H9 (cell line): ENCODE measurements around the gene OTUD3. TPM values are rescaled to one million over a fixed set of nuclear protein-coding genes. Genes with fewer than 3 reads are reported as not detected.

ENCODE experiments used
- DNase-seq: peaks from one replicate; pipeline ENCODE4 v3.0.0-alpha.2; 2017
- H2AFZ ChIP-seq: one replicate; pipeline ENCODE4 v1.6.1; 2013; ENCODE audit warnings: mild to moderate bottlenecking, low read length, control low read depth, moderate library complexity
- H2AK5ac ChIP-seq: 2 replicates; pipeline ENCODE4 v1.6.1; 2013; ENCODE audit warnings: low read length, control low read depth, mixed read lengths; ENCODE audit not compliant: insufficient read length
- H2BK120ac ChIP-seq: one replicate; pipeline ENCODE4 v1.6.1; 2013; ENCODE audit warnings: low read depth, mild to moderate bottlenecking, low read length, control low read depth, inconsistent platforms; ENCODE audit not compliant: poor library complexity, severe bottlenecking
- H2BK12ac ChIP-seq: 2 replicates; pipeline ENCODE4 v1.6.1; 2013; ENCODE audit warnings: low read length, control low read depth, mixed read lengths, low read depth; ENCODE audit not compliant: insufficient read length
- H2BK15ac ChIP-seq: 2 replicates; pipeline ENCODE4 v1.6.1; 2013; ENCODE audit warnings: low read depth, low read length, control low read depth
- H2BK20ac ChIP-seq: one replicate; pipeline ENCODE4 v1.6.1; 2013; ENCODE audit warnings: low read depth, mild to moderate bottlenecking, low read length, control low read depth, inconsistent platforms; ENCODE audit not compliant: poor library complexity, severe bottlenecking
- H2BK5ac ChIP-seq: 2 replicates; pipeline ENCODE4 v1.6.1; 2013; ENCODE audit warnings: low read length, control low read depth, mixed read lengths; ENCODE audit not compliant: insufficient read length
- H3K14ac ChIP-seq: 2 replicates; pipeline ENCODE4 v1.6.1; 2013; ENCODE audit warnings: low read length, control low read depth; ENCODE audit not compliant: insufficient read depth
- H3K18ac ChIP-seq: 2 replicates; pipeline ENCODE4 v1.6.1; 2013; ENCODE audit warnings: low read depth, mild to moderate bottlenecking, mixed read lengths, low read length, control low read depth; ENCODE audit not compliant: insufficient read length
- H3K23ac ChIP-seq: 2 replicates; pipeline ENCODE4 v1.6.1; 2013; ENCODE audit warnings: low read length, control low read depth, mixed read lengths, low read depth; ENCODE audit not compliant: insufficient read length
- H3K23me2 ChIP-seq: 2 replicates; pipeline ENCODE4 v1.6.1; 2013; ENCODE audit warnings: low read depth, mild to moderate bottlenecking, mixed read lengths, low read length, control low read depth; ENCODE audit not compliant: insufficient read length, poor library complexity, severe bottlenecking
- H3K27ac ChIP-seq: 2 replicates; pipeline ENCODE4 v1.5.1; 2013; ENCODE audit warnings: low read length, control low read depth, mixed read lengths, low read depth; ENCODE audit not compliant: insufficient read length
- H3K27me3 ChIP-seq: 2 replicates; pipeline ENCODE4 v1.6.1; 2013; ENCODE audit warnings: low read length, control low read depth, inconsistent platforms; ENCODE audit not compliant: insufficient read depth
- H3K4ac ChIP-seq: 2 replicates; pipeline ENCODE4 v1.6.1; 2013; ENCODE audit warnings: low read depth, mild to moderate bottlenecking, control low read depth, inconsistent platforms, low read length, moderate library complexity
- H3K4me1 ChIP-seq: 2 replicates; pipeline ENCODE4 v1.6.1; 2013; ENCODE audit warnings: low read length, control low read depth, inconsistent platforms; ENCODE audit not compliant: insufficient read depth
- H3K4me2 ChIP-seq: 2 replicates; pipeline ENCODE4 v1.6.1; 2013; ENCODE audit warnings: low read length, control low read depth, mixed read lengths; ENCODE audit not compliant: insufficient read length, insufficient read depth
- H3K56ac ChIP-seq: 2 replicates; pipeline ENCODE4 v1.6.1; 2013; ENCODE audit warnings: low read depth, mild to moderate bottlenecking, mixed read lengths, low read length, control low read depth; ENCODE audit not compliant: insufficient read length
- H3K79me1 ChIP-seq: 2 replicates; pipeline ENCODE4 v1.6.1; 2013; ENCODE audit warnings: low read depth, mild to moderate bottlenecking, moderate library complexity, low read length, control low read depth, inconsistent platforms; ENCODE audit not compliant: insufficient read depth, poor library complexity, severe bottlenecking
- H3K79me2 ChIP-seq: 2 replicates; pipeline ENCODE4 v1.6.1; 2013; ENCODE audit warnings: low read length, control low read depth, inconsistent platforms; ENCODE audit not compliant: insufficient read depth
- H3K9ac ChIP-seq: 2 replicates; pipeline ENCODE4 v1.6.1; 2013; ENCODE audit warnings: low read length, control low read depth, mixed read lengths; ENCODE audit not compliant: insufficient read length; ENCODE audit errors: extremely low read depth
- H3K9me3 ChIP-seq: one replicate; pipeline ENCODE4 v1.6.1; 2013; ENCODE audit warnings: low read depth, low read length, inconsistent platforms; ENCODE audit not compliant: control insufficient read depth
- H3T11ph ChIP-seq: one replicate; pipeline ENCODE4 v1.6.1; 2013; ENCODE audit warnings: mild to moderate bottlenecking, low read length, control low read depth, inconsistent platforms
- H4K20me1 ChIP-seq: one replicate; pipeline ENCODE4 v1.6.1; 2013; ENCODE audit not compliant: control insufficient read depth, insufficient read length, insufficient read depth
- H4K5ac ChIP-seq: 2 replicates; pipeline ENCODE4 v1.6.1; 2013; ENCODE audit warnings: low read depth, mild to moderate bottlenecking, mixed read lengths, low read length, control low read depth; ENCODE audit not compliant: insufficient read length
- H4K8ac ChIP-seq: replicated peaks from 2 replicates; pipeline ENCODE4 v1.6.1; 2013; ENCODE audit warnings: low read length, control low read depth, mixed read lengths, low read depth; ENCODE audit not compliant: insufficient read length
- H4K91ac ChIP-seq: 2 replicates; pipeline ENCODE4 v1.6.1; 2013; ENCODE audit warnings: low read depth, mild to moderate bottlenecking, moderate library complexity, mixed read lengths, low read length, control low read depth; ENCODE audit not compliant: insufficient read length
- H3K27ac Mint-ChIP-seq, 3 experiments: 2 replicates in 2 of 3; 3 replicates in 1 of 3; pipeline ENCODE4 v1.8.0; 2020 to 2021; ENCODE audit warnings: mixed read lengths in 3 of 3, mild to moderate bottlenecking in 1 of 3, moderate library complexity in 1 of 3
- H3K27me3 Mint-ChIP-seq: 2 replicates; pipeline ENCODE4 v1.8.0; 2021; ENCODE audit warnings: low read depth, mild to moderate bottlenecking, moderate library complexity, mixed read lengths
- H3K36me3 Mint-ChIP-seq, 3 experiments: 2 replicates in 2 of 3; 3 replicates in 1 of 3; pipeline ENCODE4 v1.8.0; 2020 to 2021; ENCODE audit warnings: low read depth in 3 of 3, mixed read lengths in 3 of 3; ENCODE audit not compliant: insufficient read depth in 1 of 3
- H3K4me1 Mint-ChIP-seq, 2 experiments: 2 replicates each; pipeline ENCODE4 v1.8.0; 2020; ENCODE audit warnings: mixed read lengths in 2 of 2
- H3K4me3 Mint-ChIP-seq, 2 experiments: 2 replicates in 1 of 2; 3 replicates in 1 of 2; pipeline ENCODE4 v1.8.0; 2020 to 2021; ENCODE audit warnings: mild to moderate bottlenecking in 2 of 2, mixed read lengths in 2 of 2, moderate library complexity in 1 of 2
- H3K9me3 Mint-ChIP-seq, 2 experiments: 2 replicates in 1 of 2; 3 replicates in 1 of 2; pipeline ENCODE4 v1.8.0; 2020; ENCODE audit warnings: mild to moderate bottlenecking in 2 of 2, mixed read lengths in 2 of 2, moderate library complexity in 1 of 2
- CTCF ChIP-seq: fragments of 200-600 bp; sonication (generic); conservative IDR thresholded peaks from 3 replicates; pipeline ENCODE4 v1.8.0; 2021; ENCODE audit warnings: antibody characterized with exemption, mild to moderate bottlenecking
- WGBS: extraction: QIAGEN DNeasy Blood & Tissue Kit; methylation state at CpG from one replicate; pipeline ENCODE4 v1.1.7; 2013; ENCODE audit warnings: missing lambda C conversion rate, low lambda C conversion rate, mixed read lengths; ENCODE audit not compliant: insufficient read length; ENCODE audit errors: extremely low coverage; 5-methylcytosine and 5-hydroxymethylcytosine counted together
- total RNA-seq: library from RNA; stranded (reverse); gene quantifications from 2 replicates; pipeline ENCODE4 v1.2.1, GENCODE V29; 2021

Gene OTUD3
- total RNA-seq, 1 experiment from 2014 or later: 12.0 TPM

- Mint-ChIP-seq H3K27ac (no peak overlapping the region), H3K9me3 (peaks cover 0 to 7% of the 10 kb centered on the region in 2 experiments; a peak in 3 of 5 replicates), H3K27me3 (peaks cover 1% of the 10 kb centered on the region), H3K36me3 (no peaks in the 10 kb centered on the region; a peak in 2 of 7 replicates), H3K4me1 (peaks cover 15 to 20% of the 10 kb centered on the region in 2 experiments), H3K4me3 (no peak overlapping the region)
- no peaks in the 10 kb centered on the region for H3K9me3 ChIP-seq
- no peak overlapping the region for H2BK12ac ChIP-seq
- H2BK15ac ChIP-seq: no peak overlapping the region
- no peaks in the 10 kb centered on the region for H3K4me1 ChIP-seq
- no peak overlapping the region for H3K56ac ChIP-seq
- H3K27ac ChIP-seq: no peak overlapping the region
- H4K91ac ChIP-seq: no peak overlapping the region
- no peaks in the 10 kb centered on the region for H3K79me1 ChIP-seq
- no peak overlapping the region for H3K4me2 ChIP-seq
- H4K5ac ChIP-seq: no peak overlapping the region
- no peak overlapping the region for H3K14ac ChIP-seq
- H2BK120ac ChIP-seq: no peak overlapping the region
- no peak overlapping the region for H2AFZ ChIP-seq
- no CpG with 5 or more reads among the region's 12 CpGs for WGBS
- H3K79me2 ChIP-seq: peaks cover 6% of the 10 kb centered on the region; the same call in 1 of the 2 replicates
- H3K4ac ChIP-seq: no peak overlapping the region
- no peak for DNase-seq
- no peak overlapping the region for H4K8ac ChIP-seq
- H3K23ac ChIP-seq: no peak overlapping the region
- H2AK5ac ChIP-seq: no peak overlapping the region
- no peak overlapping the region for H3T11ph ChIP-seq
- H3K9ac ChIP-seq: no peak overlapping the region
- peaks cover 7% of the 10 kb centered on the region for H3K23me2 ChIP-seq
- H3K27me3 ChIP-seq: no peaks in the 10 kb centered on the region
- no peak overlapping the region for H2BK5ac ChIP-seq
- H4K20me1 ChIP-seq: no peaks in the 10 kb centered on the region
- no peak overlapping the region for H2BK20ac ChIP-seq
- H3K18ac ChIP-seq: no peak overlapping the region
- no peak for TF ChIP-seq CTCF
These were observed 3.6 kb upstream of the OTUD3 start for GRCh38 chr1:19878637-19878985.
